GM18868 (cell line): ENCODE data around the gene BPIFB6.

ENCODE experiments used
- ATAC-seq: cut with Tn5 transposase; IDR thresholded peaks from one replicate; pipeline ENCODE4 v1.9.1; 2021; ENCODE audit warnings: mild to moderate bottlenecking, moderate library complexity; ENCODE audit not compliant: unreplicated experiment

BPIFB6 gene

DNA sequence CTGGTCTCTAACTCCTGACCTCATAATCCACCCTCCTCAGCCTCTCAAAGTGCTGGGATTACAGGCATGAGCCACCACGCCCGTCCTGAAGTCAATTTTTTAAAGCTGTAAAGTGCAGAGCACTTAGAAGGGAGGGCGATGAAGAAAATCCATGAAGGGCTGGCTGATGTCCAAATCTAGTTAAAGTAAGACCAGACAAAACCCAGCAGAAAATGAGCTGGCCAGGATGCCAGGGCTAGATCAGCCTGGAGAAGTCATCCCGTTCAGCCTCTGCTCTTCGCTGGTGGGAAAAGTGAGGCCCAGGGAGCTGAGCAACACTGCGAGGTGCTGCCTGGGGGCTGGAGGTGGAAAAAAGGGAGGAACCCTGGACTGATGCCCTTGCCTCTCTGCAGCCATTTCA is 51.1 kb downstream of the BPIFB6 start:
- no peak for ATAC-seq

DNA sequence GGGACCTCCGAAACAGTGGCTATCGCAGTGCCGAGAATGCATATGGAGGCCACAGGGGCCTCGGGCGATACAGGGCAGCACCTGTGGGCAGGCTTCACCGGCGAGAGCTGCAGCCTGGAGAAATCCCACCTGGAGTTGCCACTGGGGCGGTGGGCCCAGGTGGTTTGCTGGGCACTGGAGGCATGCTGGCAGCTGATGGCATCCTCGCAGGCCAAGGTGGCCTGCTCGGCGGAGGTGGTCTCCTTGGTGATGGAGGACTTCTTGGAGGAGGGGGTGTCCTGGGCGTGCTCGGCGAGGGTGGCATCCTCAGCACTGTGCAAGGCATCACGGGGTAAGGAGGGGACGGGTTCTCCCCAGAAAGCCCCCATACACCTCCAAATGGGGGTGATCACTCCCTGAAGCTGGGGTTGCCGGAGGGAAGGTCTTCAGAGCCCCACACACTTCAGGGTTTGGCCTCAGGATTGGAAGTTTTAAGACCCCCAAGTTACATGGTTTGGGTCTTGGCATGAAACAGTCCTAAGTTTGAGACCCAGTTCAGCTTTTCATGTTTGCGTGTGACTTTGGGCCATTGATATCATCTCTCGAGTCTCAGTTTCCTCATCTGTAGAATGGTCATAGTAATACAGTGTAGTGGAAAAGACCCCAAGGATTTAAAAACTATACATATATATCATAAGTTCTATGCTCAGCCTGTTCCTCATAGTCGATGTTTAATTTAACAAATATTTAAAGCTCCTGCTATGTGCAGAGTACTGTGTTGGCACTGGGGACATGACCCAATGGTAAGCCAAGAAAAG is 52.3 kb downstream of the BPIFB6 start:
- no peak for ATAC-seq

GRCh38 chr20:33084722-33085121 is 53.3 kb downstream of the BPIFB6 start:
- no peak for ATAC-seq

GRCh38 chr20:33086052-33086722 is 54.7 kb downstream of the BPIFB6 start:
- ATAC-seq, result no peak

DNA sequence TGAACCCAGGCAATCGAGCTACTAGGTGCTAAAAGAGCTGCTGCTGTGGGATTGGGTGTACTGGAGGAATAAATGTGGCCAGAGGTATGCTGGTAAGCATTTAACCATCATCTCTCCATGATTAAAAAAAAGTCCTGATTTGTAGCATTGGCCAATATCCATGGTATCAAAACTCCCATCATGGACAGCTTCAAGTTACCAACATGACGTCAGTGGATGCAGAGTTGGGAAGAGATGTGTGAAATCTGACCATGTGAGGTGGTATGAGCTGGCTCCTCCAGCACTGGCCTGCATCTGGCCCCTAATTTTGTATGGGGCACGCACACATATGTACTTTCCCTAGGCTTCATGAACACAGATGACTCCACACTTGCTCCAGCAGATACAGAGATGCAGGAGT is 59.7 kb downstream of the BPIFB6 start:
- ATAC-seq, result no peak

DNA sequence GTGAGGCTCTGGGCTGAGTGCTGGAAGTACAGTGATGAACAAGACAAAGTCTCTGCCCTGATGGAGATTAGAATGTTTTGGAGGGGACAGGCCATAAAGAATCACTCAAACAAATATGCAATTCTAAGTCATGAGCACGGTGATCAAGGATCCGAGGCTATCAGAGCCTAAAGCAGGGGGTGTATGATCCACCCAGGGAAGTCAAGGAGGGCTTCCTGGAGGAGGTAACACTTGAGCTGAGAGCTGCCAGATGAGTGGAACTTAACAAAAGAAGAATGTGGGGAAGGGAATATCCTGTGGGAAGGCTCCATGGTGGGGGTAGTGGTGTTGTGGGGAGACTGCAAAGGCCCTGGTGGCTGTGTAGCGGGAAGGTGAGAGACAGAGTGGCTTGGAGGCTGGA is 60.2 kb downstream of the BPIFB6 start:
- ATAC-seq, result no peak

- no peak for ATAC-seq
Measured at GRCh38 chr20:33092361-33092760, 60.9 kb downstream of the BPIFB6 start.

- no peak for ATAC-seq
Measured at GRCh38 chr20:33093074-33093473, 61.6 kb downstream of the BPIFB6 start.

DNA sequence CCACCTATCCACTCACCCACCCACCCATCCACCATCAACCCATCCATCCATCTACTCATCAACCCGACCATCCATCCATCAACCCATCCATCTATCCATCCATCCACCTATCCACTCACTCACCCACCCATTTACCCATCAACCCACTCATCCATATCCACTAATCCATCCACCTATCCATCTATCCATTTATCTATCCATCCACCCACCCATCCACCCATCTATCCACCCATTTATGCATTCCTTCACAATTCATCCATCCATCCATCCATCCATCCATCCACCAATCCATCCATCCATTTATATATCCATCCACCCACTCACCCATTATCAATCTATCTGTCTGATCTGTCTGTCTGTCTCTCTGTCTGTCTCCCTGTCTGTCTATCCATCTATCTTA is 62.1 kb downstream of the BPIFB6 start:
- ATAC-seq, result no peak
